Tibial nerve (tissue), 4 donors: ENCODE measurements around the gene RREB1. TPM values are rescaled to one million over a fixed set of nuclear protein-coding genes. Genes with fewer than 3 reads are reported as not detected.

Source experiments
- DNase-seq, 2 donors: peaks; one replicate each; pipeline ENCODE4 v3.0.0-alpha.2; 2019; ENCODE audit warnings: low spot score in 2 of 2
- H3K27ac ChIP-seq, 4 donors: fragments of 200-600 bp; sonication (generic) in 3 of 4; one replicate each; pipeline ENCODE4 v1.5.1; 2017 to 2019; ENCODE audit warnings: mild to moderate bottlenecking in 1 of 4
- H3K27me3 ChIP-seq, 2 donors: fragments of 200-600 bp; sonication (generic) in 1 of 2; one replicate each; pipeline versions ENCODE4 v1.5.1 to v1.6.0; 2017 to 2019
- H3K36me3 ChIP-seq, 3 donors: fragments of 200-600 bp; sonication (generic); one replicate each; pipeline ENCODE4 v1.5.1; 2018 to 2019
- H3K4me1 ChIP-seq, 4 donors: fragments of 200-600 bp; sonication (generic) in 3 of 4; one replicate each; pipeline ENCODE4 v1.5.1; 2017 to 2019
- H3K4me3 ChIP-seq, 4 donors: fragments of 200-600 bp; sonication (generic) in 3 of 4; one replicate each; pipeline ENCODE4 v1.5.1; 2017 to 2019; ENCODE audit warnings: mild to moderate bottlenecking in 1 of 4, moderate library complexity in 1 of 4
- H3K9me3 ChIP-seq, 4 donors: fragments of 200-600 bp; sonication (generic) in 3 of 4; one replicate each; pipeline ENCODE4 v1.5.1; 2017 to 2019
- CTCF ChIP-seq, 5 experiments: fragments of 200-600 bp in 3 of 5; fragments of 450-650 bp in 2 of 5; sonication (generic) in 3 of 5; IDR thresholded peaks; one replicate each; pipeline ENCODE4 v1.5.1; 2016 to 2019; ENCODE audit warnings: antibody characterized with exemption in 5 of 5, mild to moderate bottlenecking in 3 of 5, moderate library complexity in 2 of 5
- EP300 ChIP-seq, 2 donors: sonication (generic); formaldehyde crosslinking; IDR thresholded peaks; one replicate each; pipeline ENCODE4 v1.6.1; 2017; ENCODE audit warnings: antibody characterized with exemption in 2 of 2, mild to moderate bottlenecking in 1 of 2
- POLR2A ChIP-seq, 2 donors: fragments of 450-650 bp; IDR thresholded peaks; one replicate each; pipeline ENCODE4 v1.6.1; 2017; ENCODE audit warnings: antibody characterized with exemption in 2 of 2, mild to moderate bottlenecking in 2 of 2, moderate library complexity in 2 of 2
- WGBS, 2 donors: methylation state at CpG; one replicate each; pipeline ENCODE4 v1.1.5; 2018; 5-methylcytosine and 5-hydroxymethylcytosine counted together
- total RNA-seq, 4 donors: library from RNA; depleted of rRNA; stranded (reverse); fragments of >200 nt; gene quantifications; one replicate each; pipeline ENCODE4 v1.1.0, GENCODE V29; 2016

RREB1 gene
- total RNA-seq, 4 donors from 2014 or later, result 32.3 to 61.5 (median 36.3) TPM

GRCh38 chr6:7142228-7142801 lies 34.6 kb downstream of the RREB1 start:
- no peaks in the 10 kb centered on the region for H3K9me3 ChIP-seq
- no peak overlapping the region for H3K4me3 ChIP-seq
- H3K36me3 ChIP-seq, result no peaks in the 10 kb centered on the region
- H3K27ac ChIP-seq, result peak overlapping the region; percentile 88 to 99 (median 96)
- peaks cover 0 to 88% (median 61%) of the 10 kb centered on the region in 4 donors for H3K4me1 ChIP-seq
- no peak for DNase-seq
- no peaks in the 10 kb centered on the region for H3K27me3 ChIP-seq
- TF ChIP-seq EP300 (IDR thresholded peaks at IDR 0.05) (no peak), CTCF (IDR thresholded peaks at IDR 0.05) (no peak), POLR2A (IDR thresholded peaks at IDR 0.05) (no peak)
- 86 to 88% methylated on average over 21 to 24 of the region's 25 CpGs for WGBS, 2 donors

- H3K4me1 ChIP-seq, result peaks cover 0 to 88% (median 64%) of the 10 kb centered on the region in 4 donors
- DNase-seq, result no peak
- 52 to 53% methylated on average over 6 of the region's 6 CpGs for WGBS, 2 donors
- H3K27ac ChIP-seq, result peak overlapping the region; percentile 88 to 99 (median 96)
- TF ChIP-seq EP300 (IDR thresholded peaks at IDR 0.05), result no peak
- TF ChIP-seq POLR2A (IDR thresholded peaks at IDR 0.05), result no peak
- TF ChIP-seq CTCF (IDR thresholded peaks at IDR 0.05), result no peak
- H3K9me3 ChIP-seq, result no peaks in the 10 kb centered on the region
- no peaks in the 10 kb centered on the region for H3K36me3 ChIP-seq
- H3K27me3 ChIP-seq, result no peaks in the 10 kb centered on the region
- H3K4me3 ChIP-seq, result no peak overlapping the region
These were observed 35.2 kb downstream of the RREB1 start for GRCh38 chr6:7142918-7143475.

- H3K27ac ChIP-seq, result peak overlapping the region; percentile 45 to 99 (median 96)
- WGBS, 2 donors, result 27 to 34% methylated on average over 7 of the region's 7 CpGs
- peaks cover 0 to 88% (median 65%) of the 10 kb centered on the region in 4 donors for H3K4me1 ChIP-seq
These were observed 35.8 kb downstream of the RREB1 start for GRCh38 chr6:7143476-7143974.

GRCh38 chr6:7144872-7145584 lies 37.3 kb downstream of the RREB1 start:
- no peak for DNase-seq
- H3K27me3 ChIP-seq, result no peaks in the 10 kb centered on the region
- no peaks in the 10 kb centered on the region for H3K36me3 ChIP-seq
- no peaks in the 10 kb centered on the region for H3K9me3 ChIP-seq
- 46% methylated on average over 7 of the region's 7 CpGs for WGBS, 2 donors
- H3K4me1 ChIP-seq, result peaks cover 0 to 82% (median 58%) of the 10 kb centered on the region in 4 donors
- H3K27ac ChIP-seq, result peak overlapping the region; percentile 73 to 99 (median 88)
- TF ChIP-seq CTCF (IDR thresholded peaks at IDR 0.05) (no peak), POLR2A (IDR thresholded peaks at IDR 0.05) (no peak), EP300 (IDR thresholded peaks at IDR 0.05) (no peak)
- no peak overlapping the region for H3K4me3 ChIP-seq

More at GRCh38 chr6:7143476-7143974, 35.8 kb downstream of the RREB1 start:
- TF ChIP-seq EP300 (IDR thresholded peaks at IDR 0.05) (peak; percentile 16 to 49), POLR2A (IDR thresholded peaks at IDR 0.05) (no peak), CTCF (IDR thresholded peaks at IDR 0.05) (peak in 1 of 5 experiments; percentile 31)
- Histone ChIP-seq H3K4me3 (no peak overlapping the region), H3K9me3 (no peaks in the 10 kb centered on the region), H3K27me3 (no peaks in the 10 kb centered on the region), H3K36me3 (no peaks in the 10 kb centered on the region)
- DNase-seq, result no peak

- Histone ChIP-seq H3K36me3 (no peaks in the 10 kb centered on the region), H3K4me1 (peaks cover 0 to 81% (median 58%) of the 10 kb centered on the region in 4 donors), H3K27me3 (no peaks in the 10 kb centered on the region), H3K9me3 (no peaks in the 10 kb centered on the region), H3K4me3 (no peak overlapping the region), H3K27ac (peak overlapping the region; percentile 73 to 99 (median 88))
- DNase-seq, result no peak
- TF ChIP-seq CTCF (IDR thresholded peaks at IDR 0.05), result no peak
- TF ChIP-seq POLR2A (IDR thresholded peaks at IDR 0.05), result no peak
- no peak for TF ChIP-seq EP300 (IDR thresholded peaks at IDR 0.05)
- 64 to 67% methylated on average over 3 of the region's 3 CpGs for WGBS, 2 donors
These were observed 37.8 kb downstream of the RREB1 start for GRCh38 chr6:7145585-7145884.
